K562 (cell line): ENCODE results near the gene NEB. TPM values are rescaled to one million over a fixed set of nuclear protein-coding genes. Genes with fewer than 3 reads are reported as not detected.

Experiments used
- BCL6 ChIP-seq: fragments of 250-450 bp; sonication (Bioruptor Pico); IDR thresholded peaks from 2 replicates; pipeline ENCODE4 v1.4.0; 2020
- C11orf30 ChIP-seq: fragments of 450-650 bp; IDR thresholded peaks from 2 replicates; pipeline ENCODE4 v1.6.1; 2016; ENCODE audit warnings: low read depth, mild to moderate bottlenecking
- CBFB ChIP-seq: sonication (generic); formaldehyde crosslinking; IDR thresholded peaks from 2 replicates; pipeline ENCODE4 v1.4.0; 2020; ENCODE audit warnings: mild to moderate bottlenecking, missing genetic modification reagents
- CCAR2 ChIP-seq: fragments of 200-400 bp; formaldehyde crosslinking; IDR thresholded peaks from 2 replicates; pipeline ENCODE4 v1.6.1; 2017; ENCODE audit warnings: mild to moderate bottlenecking, low read depth, low read length
- CREBBP ChIP-seq: IDR thresholded peaks from one replicate; pipeline ENCODE4 v1.6.1; 2012; ENCODE audit warnings: low read depth, mild to moderate bottlenecking, control low read depth, inconsistent platforms, low read length
- DACH1 ChIP-seq: fragments of 450-650 bp; IDR thresholded peaks from 2 replicates; pipeline ENCODE4 v1.6.1; 2018; ENCODE audit not compliant: partially characterized antibody
- FUS ChIP-seq: fragments of 200-400 bp; formaldehyde crosslinking; optimal IDR thresholded peaks from 2 replicates; pipeline ENCODE3; 2017; ENCODE audit warnings: low read depth, low read length
- HBP1 ChIP-seq: fragments of 450-650 bp; formaldehyde crosslinking; IDR thresholded peaks from 2 replicates; pipeline ENCODE4 v1.4.0; 2022; ENCODE audit warnings: missing genetic modification characterization
- HDAC1 ChIP-seq, 2 experiments: fragments of 450-650 bp; IDR thresholded peaks; 2 replicates each; pipeline ENCODE4 v1.6.1; 2016 to 2017; ENCODE audit warnings: inconsistent platforms in 1 of 2, mild to moderate bottlenecking in 1 of 2, moderate library complexity in 1 of 2
- MAFK ChIP-seq: IDR thresholded peaks from 2 replicates; pipeline ENCODE4 v1.6.1; 2011; ENCODE audit warnings: low read length, improper control_type of control experiment
- MAZ ChIP-seq, 2 experiments: fragments of 450-650 bp in 1 of 2; sonication (generic) in 1 of 2; formaldehyde crosslinking; IDR thresholded peaks in 1 of 2; conservative IDR thresholded peaks in 1 of 2; 2 replicates each; pipeline versions ENCODE4 v1.4.0 to v1.5.0; 2020; ENCODE audit warnings: mild to moderate bottlenecking in 1 of 2, missing genetic modification reagents in 1 of 2
- MECOM ChIP-seq: fragments of 250-450 bp; sonication (Bioruptor Pico); IDR thresholded peaks from 2 replicates; pipeline ENCODE4 v1.8.0; 2022; ENCODE audit warnings: inconsistent platforms
- NRF1 ChIP-seq, 2 experiments: fragments of 450-650 bp; IDR thresholded peaks in 1 of 2; conservative IDR thresholded peaks in 1 of 2; 2 replicates each; pipeline ENCODE4 v1.6.1; 2014; ENCODE audit warnings: mild to moderate bottlenecking in 2 of 2
- PTTG1 ChIP-seq: fragments of 450-650 bp; IDR thresholded peaks from 2 replicates; pipeline ENCODE4 v1.6.1; 2016; ENCODE audit warnings: low read depth, mild to moderate bottlenecking, missing genetic modification characterization, missing compliant biosample characterization
- RBBP5 ChIP-seq: fragments of 200-600 bp; sonication (generic); IDR thresholded peaks from 2 replicates; pipeline ENCODE4 v1.6.1; 2012; ENCODE audit warnings: borderline replicate concordance, mild to moderate bottlenecking, low read length, control low read depth, inconsistent platforms; ENCODE audit not compliant: insufficient read depth, poor library complexity, severe bottlenecking
- SMAD4 ChIP-seq: fragments of 250-450 bp; sonication (Bioruptor Pico); conservative IDR thresholded peaks from 2 replicates; pipeline ENCODE4 v1.8.0; 2021; ENCODE audit warnings: inconsistent platforms, mild to moderate bottlenecking, moderate library complexity
- SUPT5H ChIP-seq: fragments of 450-650 bp; IDR thresholded peaks from 2 replicates; pipeline ENCODE4 v1.6.1; 2016
- TRIM24 ChIP-seq, 2 experiments: fragments of 450-650 bp; IDR thresholded peaks; 2 replicates each; pipeline ENCODE4 v1.6.1; 2016
- polyA plus RNA-seq, 8 experiments: library from polyadenylated mRNA; depleted of rRNA in 4 of 8; stranded (reverse) in 5 of 8; unstranded in 3 of 8; fragments of >200 nt; fragmentation: Nextera tagmentation in 2 of 8; fragmentation: Illumina TruSeq in 1 of 8; extraction: Ambion mirVana in 2 of 8; extraction: Trizol in 1 of 8; gene quantifications; 2 replicates each; pipeline versions ENCODE4 v1.2.1 to v1.2.3, GENCODE V29; 2011 to 2014; ENCODE audit warnings: inconsistent platforms in 1 of 8, missing spikeins in 1 of 8
- total RNA-seq, 7 experiments: library from RNA; depleted of rRNA in 6 of 7; stranded (reverse); fragments of >200 nt in 6 of 7; fragmentation: Illumina TruSeq in 2 of 7; extraction: Trizol in 2 of 7; gene quantifications; 2 replicates each; pipeline versions ENCODE4 v1.2.1 to v1.2.3, GENCODE V29; 2011 to 2021; ENCODE audit warnings: low replicate concordance in 1 of 7
- TF ChIP-seq, protein P1 (sequence below): sonication (generic); formaldehyde crosslinking; IDR thresholded peaks from 2 replicates; pipeline ENCODE4 v1.8.0; 2022; ENCODE audit warnings: missing genetic modification reagents, mild to moderate bottlenecking, borderline replicate concordance
- TF ChIP-seq, protein P2 (sequence below): fragments of 250-450 bp; sonication (Bioruptor Pico); IDR thresholded peaks from 2 replicates; pipeline ENCODE4 v1.4.0; 2020; ENCODE audit warnings: mild to moderate bottlenecking, moderate library complexity, borderline replicate concordance
- TF ChIP-seq, protein P3 (sequence below): fragments of 450-650 bp; IDR thresholded peaks from one replicate; pipeline ENCODE4 v1.6.1; 2018; ENCODE audit warnings: mild to moderate bottlenecking, moderate library complexity; ENCODE audit not compliant: partially characterized antibody

Gene NEB
- total and polyA plus RNA-seq, 9 of the 15 experiments (the other 6 are each of a cell fraction or from before 2014, with no cell fraction given): 1.7 to 3.8 (median 2.9) TPM

GRCh38 chr2:151766437-151767153 lies 32.3 kb upstream of the NEB start (continued):
- TF ChIP-seq, protein P1, sequence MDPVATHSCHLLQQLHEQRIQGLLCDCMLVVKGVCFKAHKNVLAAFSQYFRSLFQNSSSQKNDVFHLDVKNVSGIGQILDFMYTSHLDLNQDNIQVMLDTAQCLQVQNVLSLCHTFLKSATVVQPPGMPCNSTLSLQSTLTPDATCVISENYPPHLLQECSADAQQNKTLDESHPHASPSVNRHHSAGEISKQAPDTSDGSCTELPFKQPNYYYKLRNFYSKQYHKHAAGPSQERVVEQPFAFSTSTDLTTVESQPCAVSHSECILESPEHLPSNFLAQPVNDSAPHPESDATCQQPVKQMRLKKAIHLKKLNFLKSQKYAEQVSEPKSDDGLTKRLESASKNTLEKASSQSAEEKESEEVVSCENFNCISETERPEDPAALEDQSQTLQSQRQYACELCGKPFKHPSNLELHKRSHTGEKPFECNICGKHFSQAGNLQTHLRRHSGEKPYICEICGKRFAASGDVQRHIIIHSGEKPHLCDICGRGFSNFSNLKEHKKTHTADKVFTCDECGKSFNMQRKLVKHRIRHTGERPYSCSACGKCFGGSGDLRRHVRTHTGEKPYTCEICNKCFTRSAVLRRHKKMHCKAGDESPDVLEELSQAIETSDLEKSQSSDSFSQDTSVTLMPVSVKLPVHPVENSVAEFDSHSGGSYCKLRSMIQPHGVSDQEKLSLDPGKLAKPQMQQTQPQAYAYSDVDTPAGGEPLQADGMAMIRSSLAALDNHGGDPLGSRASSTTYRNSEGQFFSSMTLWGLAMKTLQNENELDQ: no peak
- no peak for TF ChIP-seq CCAR2
- no peak for TF ChIP-seq HDAC1 (IDR thresholded peaks at IDR 0.05)
- TF ChIP-seq, protein P2, sequence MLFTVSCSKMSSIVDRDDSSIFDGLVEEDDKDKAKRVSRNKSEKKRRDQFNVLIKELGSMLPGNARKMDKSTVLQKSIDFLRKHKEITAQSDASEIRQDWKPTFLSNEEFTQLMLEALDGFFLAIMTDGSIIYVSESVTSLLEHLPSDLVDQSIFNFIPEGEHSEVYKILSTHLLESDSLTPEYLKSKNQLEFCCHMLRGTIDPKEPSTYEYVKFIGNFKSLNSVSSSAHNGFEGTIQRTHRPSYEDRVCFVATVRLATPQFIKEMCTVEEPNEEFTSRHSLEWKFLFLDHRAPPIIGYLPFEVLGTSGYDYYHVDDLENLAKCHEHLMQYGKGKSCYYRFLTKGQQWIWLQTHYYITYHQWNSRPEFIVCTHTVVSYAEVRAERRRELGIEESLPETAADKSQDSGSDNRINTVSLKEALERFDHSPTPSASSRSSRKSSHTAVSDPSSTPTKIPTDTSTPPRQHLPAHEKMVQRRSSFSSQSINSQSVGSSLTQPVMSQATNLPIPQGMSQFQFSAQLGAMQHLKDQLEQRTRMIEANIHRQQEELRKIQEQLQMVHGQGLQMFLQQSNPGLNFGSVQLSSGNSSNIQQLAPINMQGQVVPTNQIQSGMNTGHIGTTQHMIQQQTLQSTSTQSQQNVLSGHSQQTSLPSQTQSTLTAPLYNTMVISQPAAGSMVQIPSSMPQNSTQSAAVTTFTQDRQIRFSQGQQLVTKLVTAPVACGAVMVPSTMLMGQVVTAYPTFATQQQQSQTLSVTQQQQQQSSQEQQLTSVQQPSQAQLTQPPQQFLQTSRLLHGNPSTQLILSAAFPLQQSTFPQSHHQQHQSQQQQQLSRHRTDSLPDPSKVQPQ (CRISPR knock-in tag): no peak
- no peak for TF ChIP-seq FUS
- no peak for TF ChIP-seq RBBP5
- TF ChIP-seq BCL6: no peak; the same call in 1 of the 2 replicates
- peak; percentile 71 for TF ChIP-seq C11orf30
- TF ChIP-seq CBFB (CRISPR knock-in tag): no peak
- TF ChIP-seq TRIM24 (IDR thresholded peaks at IDR 0.05): no peak
- no peak for TF ChIP-seq HBP1 (CRISPR knock-in tag)
- TF ChIP-seq MAFK: peak; percentile 46; the same call in 1 of the 2 replicates
- peak in 1 of 2 experiments; percentile 19; a peak in 1 of 4 replicates for TF ChIP-seq MAZ (CRISPR knock-in tag; conservative IDR thresholded peaks at IDR 0.05 in 1 of 2, IDR thresholded peaks at IDR 0.05 in 1 of 2)
- no peak for TF ChIP-seq SUPT5H
- no peak for TF ChIP-seq PTTG1 (tag)
- TF ChIP-seq SMAD4 (CRISPR knock-in tag): 0 out of 2 replicates have a peak, but pooled peaks have one; percentile 30
- TF ChIP-seq, protein P3, sequence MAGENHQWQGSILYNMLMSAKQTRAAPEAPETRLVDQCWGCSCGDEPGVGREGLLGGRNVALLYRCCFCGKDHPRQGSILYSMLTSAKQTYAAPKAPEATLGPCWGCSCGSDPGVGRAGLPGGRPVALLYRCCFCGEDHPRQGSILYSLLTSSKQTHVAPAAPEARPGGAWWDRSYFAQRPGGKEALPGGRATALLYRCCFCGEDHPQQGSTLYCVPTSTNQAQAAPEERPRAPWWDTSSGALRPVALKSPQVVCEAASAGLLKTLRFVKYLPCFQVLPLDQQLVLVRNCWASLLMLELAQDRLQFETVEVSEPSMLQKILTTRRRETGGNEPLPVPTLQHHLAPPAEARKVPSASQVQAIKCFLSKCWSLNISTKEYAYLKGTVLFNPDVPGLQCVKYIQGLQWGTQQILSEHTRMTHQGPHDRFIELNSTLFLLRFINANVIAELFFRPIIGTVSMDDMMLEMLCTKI: no peak
- TF ChIP-seq MECOM (CRISPR knock-in tag): 0 out of 2 replicates have a peak, but pooled peaks have one; percentile 33
- TF ChIP-seq CREBBP: no peak
- TF ChIP-seq DACH1: no peak
- peak; percentile 26 to 36; a peak in 2 of 4 replicates for TF ChIP-seq NRF1 (conservative IDR thresholded peaks at IDR 0.05 in 1 of 2, IDR thresholded peaks at IDR 0.05 in 1 of 2)
